NCI-H1105 (cell line): ENCODE results near the gene SART3.
A peak's percentile ranks its signal among the peaks of the same experiment; 100 is the strongest.
"Not testable (repeated sequence)": the region's sequence is repeated elsewhere in the genome, so short reads cannot be mapped to it uniquely, and the experiment has no call there.

ENCODE experiments used
- DNase-seq: peaks from one replicate; lab custom pipeline; 2025; lab: John Stamatoyannopoulos, UW

SART3 gene

GRCh38 chr12:108563136-108563803, 2.3 kb upstream of the SART3 start:
- peak; percentile 77 for DNase-seq

DNA sequence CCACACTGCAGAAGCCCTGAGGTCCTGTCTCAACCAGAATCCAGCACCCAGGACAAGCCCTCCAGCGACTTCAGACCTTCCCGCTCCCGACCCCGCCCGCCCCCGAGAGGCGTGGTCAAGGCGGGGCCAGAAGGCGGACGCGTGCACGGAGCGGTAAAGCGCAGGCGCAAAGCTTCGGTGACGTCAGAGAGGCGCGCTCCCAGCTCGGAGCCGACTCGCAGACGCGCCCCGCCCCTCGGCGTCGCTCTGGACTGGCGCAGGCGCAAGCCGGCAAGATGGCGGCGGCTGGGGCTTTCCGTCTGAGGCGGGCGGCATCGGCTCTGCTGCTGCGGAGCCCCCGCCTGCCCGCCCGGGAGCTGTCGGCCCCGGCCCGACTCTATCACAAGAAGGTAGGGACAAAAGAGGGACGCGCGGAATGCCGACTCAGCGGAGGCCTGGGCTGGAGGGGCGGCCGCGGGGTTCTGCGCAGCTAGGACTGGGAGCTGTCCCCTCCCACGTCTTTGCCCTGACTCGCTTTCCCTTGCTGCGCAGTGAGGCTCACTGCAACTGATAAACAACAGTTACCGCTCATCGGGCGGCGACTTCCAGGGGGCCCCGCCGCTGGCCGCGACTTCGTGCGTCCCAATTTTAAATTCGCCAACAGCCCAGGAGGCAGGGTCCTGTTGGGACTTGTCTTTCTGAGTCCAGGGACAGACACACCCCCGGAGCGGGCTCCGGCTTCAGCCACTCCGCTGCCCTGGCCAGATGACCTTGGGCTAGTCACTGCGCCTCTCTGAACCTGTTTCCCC, 1.6 kb upstream of the SART3 start, which contains the start of gene ISCU:
Gene ISCU (plus strand): TSS at position 249 of the 788 bp plus-strand sequence. CDS start 27 bp downstream, at position 276.
- DNase-seq, result peak; percentile 96

- DNase-seq, result no peak
Measured at GRCh38 chr12:108561852-108562347, 927 bp upstream of the SART3 start.

DNA sequence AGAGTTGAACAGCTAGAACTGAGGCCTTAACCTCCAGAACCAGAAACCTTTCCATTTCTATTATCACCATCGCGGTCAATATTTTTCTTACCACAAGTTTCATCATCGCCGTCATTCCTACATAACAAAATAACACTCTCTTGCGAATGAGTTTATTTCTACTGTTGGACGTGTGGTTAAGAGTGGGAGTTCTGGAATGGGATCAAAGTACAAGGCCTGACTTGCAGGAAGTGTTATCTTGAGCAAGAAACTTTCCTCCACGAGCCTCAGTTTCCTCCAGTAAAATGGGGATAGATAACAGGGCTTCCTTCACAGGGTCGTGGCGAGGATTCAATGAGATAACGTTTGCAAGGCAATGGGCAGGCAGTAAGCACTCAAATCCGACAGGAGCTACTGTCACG, 652 bp downstream of the SART3 start:
- no peak for DNase-seq

GRCh38 chr12:108559748-108560147, 1.2 kb downstream of the SART3 start:
- DNase-seq, result no peak

DNA sequence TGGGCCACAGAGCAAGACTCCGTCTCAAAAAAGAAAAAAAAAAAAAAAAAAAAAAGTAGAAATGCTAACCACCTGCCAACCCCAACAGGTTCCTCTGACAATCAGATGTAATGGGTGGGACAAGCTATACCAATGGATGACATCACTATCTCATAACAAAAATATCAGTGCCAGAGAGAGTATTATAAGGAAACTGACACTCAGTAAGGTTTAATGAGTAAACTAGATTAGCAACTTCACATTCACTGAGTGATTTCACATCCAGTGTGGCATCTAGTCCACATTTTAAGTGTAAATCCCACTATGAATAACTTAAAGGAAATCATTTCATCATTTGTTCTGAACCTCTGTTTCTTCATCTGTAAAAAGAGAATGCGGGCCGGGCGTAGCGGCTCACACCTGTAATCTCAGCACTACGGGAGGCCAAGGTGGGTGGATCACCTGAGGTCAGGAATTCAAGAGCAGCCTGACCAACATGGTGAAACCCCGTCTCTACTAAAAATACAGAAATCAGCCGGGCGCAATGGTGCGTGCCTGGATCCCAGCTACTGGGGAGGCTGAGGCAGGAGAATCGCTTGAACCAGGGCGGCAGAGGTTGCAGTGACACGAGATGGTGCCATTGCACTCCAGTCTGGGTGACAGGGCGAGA, 1.8 kb downstream of the SART3 start:
- DNase-seq, result no peak

- DNase-seq, result not testable (repeated sequence)
Measured at GRCh38 chr12:108555383-108555782, 5.6 kb downstream of the SART3 start.

GRCh38 chr12:108553799-108554198, 7.2 kb downstream of the SART3 start:
- no peak for DNase-seq

GRCh38 chr12:108551535-108551934, 9.4 kb downstream of the SART3 start:
- no peak for DNase-seq

GRCh38 chr12:108548954-108549521, 11.9 kb downstream of the SART3 start:
- DNase-seq, result no peak

GRCh38 chr12:108547686-108548085, 13.3 kb downstream of the SART3 start:
- DNase-seq, result no peak

DNA sequence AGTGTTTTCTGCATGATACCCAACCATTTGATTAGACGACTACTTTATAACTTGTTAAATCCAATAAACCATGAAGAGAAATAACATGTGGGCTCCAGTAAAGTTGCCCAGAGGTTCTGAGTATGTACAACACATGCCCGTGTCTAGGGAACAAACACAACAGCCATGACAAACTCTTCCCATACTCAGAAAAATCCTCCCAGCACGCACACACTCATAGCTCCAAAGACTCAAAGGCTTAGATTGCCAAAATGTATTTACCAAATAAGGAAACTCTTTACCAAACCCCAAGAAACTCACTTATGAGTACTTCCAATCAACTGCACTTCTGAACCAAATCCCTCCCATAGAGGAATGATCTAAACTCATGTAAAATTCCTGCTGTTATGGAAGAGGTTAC, 17.3 kb downstream of the SART3 start:
- no peak for DNase-seq

DNA sequence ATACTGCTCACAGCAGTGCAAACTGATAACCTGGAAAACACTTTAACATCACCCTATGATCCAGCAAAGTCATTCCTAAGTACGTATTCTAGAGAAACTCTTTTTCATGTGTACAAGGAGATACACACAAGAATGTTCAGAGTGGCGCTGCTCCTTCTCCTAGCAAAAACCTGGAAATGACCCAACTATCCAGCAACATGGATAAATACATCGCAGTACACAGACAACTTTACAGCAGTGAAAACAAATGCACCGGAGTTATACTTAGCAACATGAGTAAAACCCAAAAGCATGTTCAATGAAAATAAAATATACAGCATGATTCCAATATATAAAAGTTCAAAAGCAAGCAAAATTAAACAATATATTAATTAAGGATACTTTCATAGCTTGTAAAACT, 18.7 kb downstream of the SART3 start:
- DNase-seq, result no peak

GRCh38 chr12:108538616-108539195, 22.3 kb downstream of the SART3 start:
- no peak for DNase-seq

GRCh38 chr12:108538146-108538545, 22.8 kb downstream of the SART3 start:
- DNase-seq, result no peak

- DNase-seq, result peak; percentile 92
Measured at GRCh38 chr12:108531929-108532848, 28.8 kb downstream of the SART3 start.

- DNase-seq, result no peak
Measured at GRCh38 chr12:108530161-108530560, 30.8 kb downstream of the SART3 start.

GRCh38 chr12:108527166-108527496, 33.8 kb downstream of the SART3 start:
- no peak for DNase-seq

DNA sequence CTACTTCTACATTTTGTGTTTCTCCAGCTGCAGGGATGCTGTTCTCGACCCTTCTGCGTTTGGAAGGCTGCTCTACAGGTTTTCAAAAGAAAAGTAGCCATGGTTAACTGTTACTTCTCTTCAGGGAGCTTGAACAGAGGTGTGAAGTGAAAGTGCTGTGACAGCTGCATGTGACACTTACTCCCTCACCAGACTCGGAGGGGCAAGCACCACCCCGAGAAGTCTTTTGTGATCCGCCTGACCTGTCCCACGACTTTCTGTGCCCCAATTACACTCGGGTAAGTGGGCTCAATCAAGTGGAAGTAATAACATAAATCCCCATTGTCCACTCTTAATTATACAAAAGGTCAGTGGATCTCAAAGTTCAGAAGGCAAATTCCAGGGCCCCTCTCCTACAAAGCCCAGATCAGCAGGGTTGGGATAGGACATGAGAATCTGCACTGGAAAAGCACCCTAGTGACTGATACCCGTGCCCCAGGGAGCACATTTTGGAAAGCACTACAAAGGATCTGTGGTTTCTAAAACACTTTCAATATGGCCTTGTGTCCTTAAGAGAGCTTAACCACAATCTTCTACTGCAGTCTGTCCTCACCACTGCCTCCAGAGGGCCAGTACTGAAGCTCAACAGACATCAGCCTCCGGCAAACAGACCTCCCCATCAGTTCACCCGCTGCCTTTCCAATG, 34.3 kb downstream of the SART3 start:
- no peak for DNase-seq

DNA sequence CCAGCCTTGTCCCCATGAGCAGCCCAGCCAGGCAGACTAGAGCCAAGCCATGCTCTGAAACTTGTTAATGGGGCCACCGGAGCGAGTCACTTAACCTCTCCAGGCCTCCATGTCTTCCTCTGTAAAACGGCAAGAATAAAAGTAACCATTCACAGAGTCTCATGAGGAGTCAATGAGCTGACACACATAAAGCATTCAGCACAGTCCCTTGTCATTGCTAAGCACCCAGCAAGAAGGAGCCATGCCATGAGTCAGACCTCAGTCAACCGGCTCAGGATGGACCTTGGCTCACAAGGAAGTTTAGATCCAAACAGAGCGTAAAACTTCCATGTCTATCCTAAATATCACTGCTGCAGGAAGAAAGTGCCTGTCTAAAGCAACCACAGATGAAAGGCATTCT, 35.3 kb downstream of the SART3 start:
- no peak for DNase-seq
